Neuron (in vitro differentiated cells): ENCODE data around the gene SLC29A3.

Experiments
- H2AFZ ChIP-seq: one replicate; pipeline ENCODE4 v1.6.1; 2013; ENCODE audit warnings: low read depth, mild to moderate bottlenecking, inconsistent platforms, low read length, moderate library complexity
- H3K27me3 ChIP-seq: one replicate; pipeline ENCODE4 v1.6.1; 2013; ENCODE audit warnings: low read length; ENCODE audit not compliant: insufficient read depth
- H3K36me3 ChIP-seq: one replicate; pipeline ENCODE4 v1.6.1; 2013; ENCODE audit warnings: low read length; ENCODE audit not compliant: insufficient read depth
- H3K4me1 ChIP-seq: one replicate; pipeline ENCODE4 v1.6.1; 2013; ENCODE audit warnings: low read length; ENCODE audit not compliant: insufficient read depth
- H3K4me3 ChIP-seq: 2 replicates; pipeline ENCODE4 v1.5.1; 2013; ENCODE audit warnings: mild to moderate bottlenecking, low read length, moderate library complexity
- H3K9me3 ChIP-seq: one replicate; pipeline ENCODE4 v1.6.1; 2013; ENCODE audit warnings: low read length

SLC29A3 gene

GRCh38 chr10:71394926-71395562, 76.0 kb downstream of the SLC29A3 start:
- H3K27me3 ChIP-seq: peaks cover 87% of the 10 kb centered on the region
- H3K4me1 ChIP-seq: peaks cover 4% of the 10 kb centered on the region
- no peak overlapping the region for H2AFZ ChIP-seq
- no peaks in the 10 kb centered on the region for H3K9me3 ChIP-seq
- no peaks in the 10 kb centered on the region for H3K36me3 ChIP-seq
- no peak overlapping the region for H3K4me3 ChIP-seq

GRCh38 chr10:71395621-71396020, 76.6 kb downstream of the SLC29A3 start:
- Histone ChIP-seq H2AFZ (no peak overlapping the region), H3K4me3 (no peak overlapping the region), H3K9me3 (no peaks in the 10 kb centered on the region), H3K4me1 (peaks cover 4% of the 10 kb centered on the region), H3K36me3 (no peaks in the 10 kb centered on the region), H3K27me3 (peaks cover 90% of the 10 kb centered on the region)

- Histone ChIP-seq H3K4me1 (peaks cover 4% of the 10 kb centered on the region), H2AFZ (no peak overlapping the region), H3K4me3 (no peak overlapping the region), H3K9me3 (no peaks in the 10 kb centered on the region), H3K27me3 (peaks cover 86% of the 10 kb centered on the region), H3K36me3 (no peaks in the 10 kb centered on the region)
Measured at GRCh38 chr10:71396084-71396710, 77.1 kb downstream of the SLC29A3 start.

- Histone ChIP-seq H3K4me1 (peaks cover 4% of the 10 kb centered on the region), H3K36me3 (no peaks in the 10 kb centered on the region), H3K4me3 (peak within 1 kb of the TSS; percentile 9), H2AFZ (peak within 1 kb of the TSS; percentile 18), H3K9me3 (no peaks in the 10 kb centered on the region), H3K27me3 (peaks cover 86% of the 10 kb centered on the region)
Measured at GRCh38 chr10:71396711-71397295, 77.7 kb downstream of the SLC29A3 start, which contains the start of gene CDH23. Gene CDH23, plus strand, starts transcription at chr10:71396920. Its CDS starts 42,912 bp downstream, at chr10:71439832.

DNA sequence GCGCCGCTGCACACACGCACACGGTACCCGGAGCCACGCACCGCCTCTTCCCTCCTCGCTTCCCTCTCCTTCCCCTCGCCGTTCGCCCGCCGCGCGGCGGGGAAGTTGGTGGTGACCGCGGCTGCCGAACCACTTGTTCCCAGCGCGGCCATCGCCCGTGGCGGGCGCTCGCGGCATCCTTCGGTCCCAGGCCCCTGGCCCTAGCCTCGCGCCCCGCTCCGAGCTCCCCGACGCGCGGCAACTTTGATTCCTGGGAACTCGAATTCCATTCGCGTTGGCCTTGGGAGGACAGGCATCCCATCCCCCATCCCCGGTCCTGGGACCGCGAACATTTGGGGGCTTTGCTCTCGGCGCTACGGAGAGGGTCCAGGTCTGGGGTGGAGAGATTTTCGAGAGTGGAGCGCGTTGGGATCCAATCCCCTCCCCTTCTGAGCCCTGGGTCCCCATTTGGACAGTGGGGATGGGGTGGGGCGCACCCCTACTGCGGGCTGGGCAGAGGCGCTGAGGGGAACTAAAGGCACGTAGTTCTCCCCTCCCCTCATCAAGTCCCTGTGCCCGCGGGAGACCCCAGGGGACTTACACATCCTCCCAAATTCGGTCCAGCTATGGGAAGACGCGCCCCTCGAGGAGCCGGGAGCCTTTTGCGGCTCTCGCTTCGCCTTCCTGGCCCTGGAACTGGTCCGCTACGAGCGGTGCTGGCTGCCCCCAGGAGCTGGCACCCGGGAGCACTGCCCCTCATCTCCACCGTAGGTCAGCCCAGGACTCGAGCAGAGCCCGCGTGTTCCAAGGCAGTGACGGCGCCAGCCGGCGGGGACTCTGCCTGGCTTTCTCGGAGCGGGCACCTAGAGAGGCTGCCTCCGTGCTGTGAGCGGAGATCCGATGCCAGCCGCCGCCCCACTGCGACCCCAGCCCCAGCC, 78.5 kb downstream of the SLC29A3 start:
- Histone ChIP-seq H3K4me3 (peak overlapping the region; percentile 9), H3K9me3 (no peaks in the 10 kb centered on the region), H2AFZ (peak overlapping the region; percentile 18), H3K36me3 (no peaks in the 10 kb centered on the region), H3K27me3 (peaks cover 88% of the 10 kb centered on the region), H3K4me1 (peaks cover 4% of the 10 kb centered on the region)

GRCh38 chr10:71398976-71399375, 79.9 kb downstream of the SLC29A3 start:
- Histone ChIP-seq H3K36me3 (no peaks in the 10 kb centered on the region), H3K9me3 (no peaks in the 10 kb centered on the region), H3K4me1 (peaks cover 4% of the 10 kb centered on the region), H3K4me3 (no peak overlapping the region), H2AFZ (no peak overlapping the region), H3K27me3 (peaks cover 73% of the 10 kb centered on the region)

DNA sequence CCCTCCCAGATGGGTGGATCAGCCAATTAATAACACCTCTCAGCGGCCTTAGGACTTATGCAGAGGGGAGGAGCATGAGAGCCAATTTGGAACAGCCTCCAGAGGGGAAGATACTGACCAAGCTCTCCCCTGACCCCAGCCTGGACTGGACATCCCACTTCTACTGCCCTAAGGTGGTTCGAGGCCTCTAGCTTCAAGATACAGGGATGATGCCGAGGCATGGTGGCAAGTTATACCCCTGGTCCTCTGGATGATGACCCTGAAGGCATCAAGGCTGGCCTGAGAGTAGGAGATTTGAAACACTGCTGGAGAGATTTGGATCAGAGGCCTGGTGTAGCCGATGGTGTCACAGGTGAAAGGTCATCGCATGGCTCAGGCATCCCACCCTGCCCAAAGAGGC, 80.9 kb downstream of the SLC29A3 start:
- H3K27me3 ChIP-seq: peaks cover 73% of the 10 kb centered on the region

DNA sequence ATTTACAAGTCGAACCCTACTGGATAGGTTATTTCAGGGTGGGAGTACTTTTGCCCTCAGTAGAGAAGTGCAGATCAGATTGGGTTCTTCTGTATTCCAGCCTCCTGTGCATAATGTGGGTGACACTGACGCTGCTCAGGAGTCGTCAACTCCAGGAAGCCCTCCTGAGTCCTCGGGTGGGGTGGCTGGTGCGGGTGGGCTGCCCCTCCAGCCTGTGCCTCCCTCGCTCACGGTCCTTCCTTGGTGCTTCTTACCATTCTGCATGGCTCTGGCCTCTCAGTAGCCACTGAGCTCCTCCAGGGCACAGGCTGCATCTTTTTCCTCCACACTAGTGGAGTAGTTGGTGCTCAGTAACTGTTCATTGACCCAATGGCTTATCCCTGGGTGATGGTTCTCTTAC, 82.0 kb downstream of the SLC29A3 start:
- Histone ChIP-seq H3K4me1 (peaks cover 4% of the 10 kb centered on the region), H3K36me3 (no peaks in the 10 kb centered on the region), H3K4me3 (no peak overlapping the region), H3K27me3 (peaks cover 66% of the 10 kb centered on the region), H3K9me3 (no peaks in the 10 kb centered on the region), H2AFZ (no peak overlapping the region)

More for the DNA sequence above, 80.9 kb downstream of the SLC29A3 start:
- Histone ChIP-seq H3K36me3 (no peaks in the 10 kb centered on the region), H3K9me3 (no peaks in the 10 kb centered on the region), H3K4me3 (no peak overlapping the region), H2AFZ (no peak overlapping the region), H3K4me1 (peaks cover 4% of the 10 kb centered on the region)

DNA sequence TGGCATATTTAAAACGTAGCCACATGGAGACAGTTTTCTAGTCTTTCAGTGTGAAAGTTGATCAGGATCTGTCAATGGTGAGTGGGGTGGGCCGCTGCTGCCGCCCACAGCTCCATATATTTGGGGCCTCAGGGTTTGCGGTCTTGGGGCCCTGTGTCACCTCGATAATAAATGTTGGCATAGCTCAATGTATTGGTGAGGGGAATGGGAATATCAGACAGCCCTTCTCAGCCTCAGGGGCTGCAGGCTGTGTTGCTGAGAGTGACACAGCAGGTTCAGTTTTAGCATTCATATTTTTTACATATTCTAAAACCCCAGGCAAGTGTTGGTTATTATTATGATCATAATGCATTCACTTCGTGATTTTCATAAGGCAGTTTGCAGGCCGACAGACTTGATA, 82.9 kb downstream of the SLC29A3 start:
- Histone ChIP-seq H3K9me3 (no peaks in the 10 kb centered on the region), H3K4me3 (no peak overlapping the region), H2AFZ (no peak overlapping the region), H3K36me3 (no peaks in the 10 kb centered on the region), H3K4me1 (peaks cover 4% of the 10 kb centered on the region), H3K27me3 (peaks cover 64% of the 10 kb centered on the region)

DNA sequence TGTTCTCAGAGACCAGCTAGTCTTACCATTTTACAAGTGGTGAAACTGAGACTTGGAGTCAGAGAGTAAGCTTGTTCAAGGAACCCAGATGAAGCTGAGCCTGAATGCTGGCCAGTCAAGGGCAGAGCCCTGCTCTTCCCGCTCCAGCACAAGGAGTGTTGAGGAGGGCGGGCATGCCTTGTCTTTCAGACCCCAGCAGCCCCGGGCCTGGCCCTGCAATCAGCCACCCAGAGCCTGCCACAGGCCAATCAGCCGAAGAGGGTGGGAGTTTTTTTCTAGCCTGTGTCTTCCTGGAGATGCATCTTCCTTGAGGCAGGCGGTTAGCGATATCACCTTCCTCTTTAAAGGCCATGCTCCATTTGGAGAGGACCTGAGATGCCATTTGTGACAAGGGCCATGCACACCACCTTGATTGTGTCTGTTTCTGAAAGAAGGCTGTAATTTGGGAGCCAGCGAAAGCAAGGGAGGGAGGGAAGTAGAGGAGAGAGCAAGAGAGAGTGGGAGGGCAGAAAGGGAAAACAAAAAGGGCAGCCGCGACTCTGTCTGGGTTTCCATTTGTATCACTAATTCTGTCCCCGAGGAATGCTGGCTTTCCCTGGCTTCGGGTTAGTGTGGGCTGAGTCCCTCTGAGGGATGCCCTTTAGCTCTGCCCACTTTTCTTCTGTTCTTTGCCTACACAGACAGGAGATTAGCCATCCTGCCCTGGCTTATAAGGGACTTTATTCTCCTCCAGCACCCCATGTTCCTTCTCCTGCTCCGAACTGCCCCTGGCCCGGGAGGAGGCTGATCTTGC, 85.6 kb downstream of the SLC29A3 start:
- H3K4me1 ChIP-seq: no peaks in the 10 kb centered on the region
- no peak overlapping the region for H2AFZ ChIP-seq
- H3K27me3 ChIP-seq: peaks cover 37% of the 10 kb centered on the region
- no peaks in the 10 kb centered on the region for H3K9me3 ChIP-seq
- no peaks in the 10 kb centered on the region for H3K36me3 ChIP-seq
- no peak overlapping the region for H3K4me3 ChIP-seq

DNA sequence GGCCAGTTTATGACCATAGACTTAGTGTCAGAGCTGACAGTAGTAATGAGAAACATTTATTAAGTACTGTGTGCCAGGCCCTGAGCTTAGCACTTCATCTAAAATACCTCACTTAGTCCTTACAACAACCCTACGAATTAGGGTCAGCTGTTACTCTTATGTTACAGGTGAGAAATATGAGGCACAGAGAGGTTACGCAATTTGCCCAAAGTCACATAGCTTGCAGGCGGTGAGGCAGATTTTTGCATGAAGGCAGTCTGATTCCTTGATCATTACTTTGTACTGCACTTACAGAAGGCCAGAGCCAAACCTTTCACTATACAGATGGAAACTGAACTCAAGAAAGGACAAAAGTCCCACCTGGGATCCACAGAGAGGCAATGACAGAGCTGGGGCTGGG, 87.8 kb downstream of the SLC29A3 start:
- no peak overlapping the region for H2AFZ ChIP-seq
- no peak overlapping the region for H3K4me3 ChIP-seq
- H3K4me1 ChIP-seq: no peaks in the 10 kb centered on the region
- H3K9me3 ChIP-seq: no peaks in the 10 kb centered on the region
- H3K27me3 ChIP-seq: peaks cover 22% of the 10 kb centered on the region
- no peaks in the 10 kb centered on the region for H3K36me3 ChIP-seq

DNA sequence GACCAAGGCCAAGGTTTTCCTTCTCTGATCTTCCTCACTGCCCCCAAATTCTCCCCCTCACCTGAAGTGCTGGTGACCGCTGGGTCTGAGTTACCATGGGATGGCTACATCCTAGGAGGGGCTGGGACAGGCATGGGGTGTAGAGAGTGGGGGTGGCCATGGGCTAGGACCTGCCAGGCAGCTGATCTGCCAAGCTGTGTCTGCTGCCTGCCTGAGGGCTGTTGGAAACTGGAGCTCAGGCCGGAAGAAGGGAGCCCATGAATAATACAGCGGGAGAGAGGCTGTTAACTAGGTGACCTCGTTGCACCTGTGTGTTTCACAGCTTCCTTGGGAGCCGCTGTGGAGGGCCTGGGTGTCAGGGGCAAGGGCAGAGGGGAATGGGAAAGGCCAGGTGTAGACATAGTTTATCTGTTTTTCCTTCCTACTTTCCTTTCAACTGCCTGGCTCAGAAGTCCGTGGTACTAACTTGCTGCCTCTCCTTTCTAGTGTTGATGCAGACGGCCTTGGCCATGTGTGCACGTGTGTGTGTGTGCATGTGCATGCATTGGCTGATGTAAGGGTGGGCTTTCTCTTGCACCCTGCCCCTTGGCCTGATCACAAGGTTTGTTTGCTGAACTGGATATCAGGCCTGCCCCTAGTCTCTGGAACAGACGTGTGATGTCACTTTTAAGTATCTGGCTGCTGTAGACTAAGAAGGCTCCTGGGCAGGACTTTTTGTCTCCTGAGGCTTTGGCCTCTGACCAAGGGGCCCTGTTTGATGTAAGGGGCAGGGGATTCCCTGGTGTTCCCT, 89.6 kb downstream of the SLC29A3 start:
- Histone ChIP-seq H3K9me3 (no peaks in the 10 kb centered on the region), H3K27me3 (peaks cover 16% of the 10 kb centered on the region), H3K4me3 (no peak overlapping the region), H3K36me3 (no peaks in the 10 kb centered on the region), H2AFZ (no peak overlapping the region), H3K4me1 (no peaks in the 10 kb centered on the region)
